GM19023 (cell line): ENCODE results near the gene PRRT1.

ENCODE experiments used
- ATAC-seq: cut with Tn5 transposase; IDR thresholded peaks from one replicate; pipeline ENCODE4 v1.9.1; 2021; ENCODE audit warnings: mild to moderate bottlenecking, moderate library complexity; ENCODE audit not compliant: unreplicated experiment

PRRT1 gene

DNA sequence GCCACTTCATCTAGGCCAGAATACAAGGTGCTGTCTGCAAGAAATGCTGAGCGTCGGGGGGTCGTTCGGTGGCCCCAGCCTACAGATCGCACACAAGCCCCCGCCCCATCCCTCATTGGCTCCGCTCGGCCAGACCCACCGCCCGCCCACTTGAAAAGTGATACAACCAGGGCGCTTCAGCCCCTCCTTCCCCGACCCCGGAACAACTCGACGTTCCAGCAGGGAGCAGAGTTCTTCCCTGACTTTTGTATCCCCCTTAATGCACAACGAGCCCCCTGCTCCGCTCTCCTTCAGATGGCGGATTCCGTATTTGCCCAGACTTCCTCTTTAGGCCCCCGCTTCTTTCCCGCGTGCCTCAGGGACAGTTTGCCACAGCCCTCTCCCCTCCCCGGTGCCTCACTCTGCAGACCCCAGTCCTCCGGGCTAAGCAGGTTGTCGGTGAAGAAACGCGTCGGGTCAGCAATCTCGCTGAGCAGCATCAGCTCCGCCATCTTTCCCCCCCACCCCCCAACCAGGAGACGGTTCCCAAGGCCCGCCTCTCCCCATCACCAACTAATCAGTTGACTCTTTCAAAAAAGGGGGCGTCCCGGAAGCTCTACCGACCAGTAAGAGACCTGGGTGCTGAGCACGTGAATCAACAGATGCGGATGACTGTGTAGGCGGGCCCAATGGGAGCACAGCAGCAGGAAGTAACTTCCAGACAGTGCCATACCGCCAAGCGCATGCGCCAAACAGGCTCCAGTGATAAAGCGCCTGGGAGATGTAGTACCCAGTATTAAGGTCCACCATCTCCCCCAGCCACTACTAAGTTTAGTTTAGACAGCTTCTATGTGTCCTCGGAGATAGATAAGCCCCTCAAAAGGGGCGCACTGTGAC, 23.8 kb downstream of the PRRT1 start, which contains the start of gene ATF6B:
ATF6B (minus strand) TSS at position 530 of the 876 bp plus-strand sequence; CDS start at position 491, 39 bp downstream.
- peak; percentile 86 for ATAC-seq

DNA sequence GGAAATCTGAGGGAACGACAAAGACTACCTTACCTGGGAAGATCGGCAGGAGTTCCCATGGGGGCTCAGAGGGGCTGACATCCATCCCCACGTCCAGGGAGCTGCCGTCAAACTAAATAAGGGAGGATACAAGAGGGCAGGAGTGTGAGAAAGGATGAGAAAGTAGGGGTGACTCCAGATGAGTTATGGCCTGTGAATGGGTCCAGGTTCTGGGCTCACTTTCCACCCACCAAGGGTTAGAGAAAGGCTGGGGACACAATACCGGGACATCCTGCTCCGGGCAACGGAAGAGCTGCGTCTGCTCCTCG, 24.4 kb downstream of the PRRT1 start:
- no peak for ATAC-seq

DNA sequence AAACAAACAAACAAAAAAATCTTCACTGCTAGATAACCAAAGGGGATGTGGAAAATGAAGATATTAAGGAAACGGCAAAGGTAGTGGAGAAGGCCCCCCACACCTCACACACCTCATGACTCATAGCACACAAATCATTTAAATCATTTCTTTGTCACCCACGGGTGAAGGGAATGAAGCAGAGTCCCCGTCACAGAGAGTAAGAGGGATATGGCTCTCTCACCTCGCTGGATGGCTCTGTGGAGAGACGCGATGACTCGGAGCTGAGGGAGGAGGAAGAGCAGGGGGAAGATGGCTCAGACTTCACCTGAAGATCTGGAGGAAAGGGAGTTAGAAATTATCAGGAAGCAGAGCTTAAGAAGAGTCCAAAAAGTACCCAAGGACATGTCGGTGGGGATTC, 24.9 kb downstream of the PRRT1 start:
- ATAC-seq = no peak

DNA sequence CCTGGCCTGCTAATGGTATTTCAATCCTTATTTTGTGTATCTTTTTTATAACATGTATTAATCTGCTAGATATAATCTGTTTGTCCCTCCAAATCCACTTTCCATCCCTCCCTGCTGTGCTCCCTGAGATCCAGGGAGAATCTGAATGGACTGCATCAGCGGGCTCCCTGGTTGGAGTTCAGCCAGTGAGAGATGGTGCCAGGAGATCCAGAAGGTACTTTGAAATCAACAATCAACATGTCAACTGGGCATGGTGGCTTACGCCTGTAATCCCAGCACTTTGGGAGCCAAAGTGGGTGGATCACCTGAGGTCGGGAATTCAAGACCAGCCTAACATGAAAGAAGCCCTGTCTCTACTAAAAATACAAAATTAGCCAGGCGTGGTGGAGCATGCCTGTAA, 28.1 kb downstream of the PRRT1 start:
- ATAC-seq = no peak

DNA sequence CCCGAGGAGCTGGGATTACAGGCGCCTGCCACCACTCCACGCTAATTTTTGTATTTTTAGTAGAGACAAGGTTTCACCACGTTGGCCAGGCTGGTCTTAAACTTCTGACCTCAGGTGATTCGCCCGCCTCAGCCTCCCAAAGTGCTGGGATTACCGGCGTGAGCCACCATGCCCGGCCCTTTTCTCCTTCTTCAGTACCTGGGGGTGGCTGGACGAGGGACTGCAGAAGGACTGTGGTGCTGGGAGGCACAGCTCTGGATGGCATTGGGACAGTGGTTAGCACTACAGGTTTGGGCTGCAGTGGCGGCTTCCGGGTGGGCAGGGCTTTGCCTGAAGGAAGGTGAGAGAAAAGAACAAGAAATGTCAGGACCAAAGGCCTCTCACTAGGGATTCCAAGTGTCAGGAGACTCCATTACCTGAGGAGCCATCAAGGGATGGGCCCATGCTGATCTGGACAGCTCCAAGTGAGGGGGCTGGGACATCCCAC, 31.1 kb downstream of the PRRT1 start:
- no peak for ATAC-seq

DNA sequence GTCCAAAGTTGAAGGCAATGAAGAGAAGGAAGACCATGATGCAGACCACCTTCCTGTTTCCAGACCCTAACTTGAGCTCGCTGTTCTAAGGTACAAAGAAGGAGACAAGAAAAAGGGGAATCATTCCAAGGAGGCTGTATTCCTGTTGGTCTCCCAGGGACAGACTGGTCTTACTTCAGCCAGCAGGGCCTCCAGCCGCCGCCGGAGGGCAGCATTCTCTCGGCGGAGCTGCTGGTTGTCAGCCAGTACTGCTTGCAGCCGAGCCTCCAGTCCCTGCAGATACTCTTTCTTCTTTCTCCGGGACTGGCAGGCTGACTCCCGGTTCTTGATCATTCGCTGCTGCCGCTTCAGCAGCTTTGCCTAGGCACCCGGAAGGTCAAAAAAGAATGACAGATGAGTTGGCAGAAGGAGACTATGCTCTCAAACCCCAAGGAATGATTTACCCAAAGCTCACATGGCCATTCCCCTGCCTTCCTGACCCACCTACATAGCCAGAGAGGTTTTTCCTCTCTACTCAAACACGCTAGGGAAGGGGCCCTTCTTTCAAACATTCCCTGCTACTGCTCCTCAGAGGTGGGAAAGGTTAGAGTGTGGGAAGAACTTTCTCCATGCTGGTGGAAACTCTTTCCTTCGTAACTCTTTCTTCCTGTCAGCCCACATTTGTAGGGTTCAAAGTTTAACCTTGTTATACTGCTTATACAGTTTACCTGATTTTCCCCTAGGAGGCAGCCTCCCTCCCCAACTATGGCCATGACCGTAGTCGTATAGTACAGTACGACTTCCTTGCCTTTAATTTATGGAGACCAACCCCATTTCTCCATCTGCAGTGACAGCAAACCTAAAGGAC, 32.7 kb downstream of the PRRT1 start:
- ATAC-seq = no peak

DNA sequence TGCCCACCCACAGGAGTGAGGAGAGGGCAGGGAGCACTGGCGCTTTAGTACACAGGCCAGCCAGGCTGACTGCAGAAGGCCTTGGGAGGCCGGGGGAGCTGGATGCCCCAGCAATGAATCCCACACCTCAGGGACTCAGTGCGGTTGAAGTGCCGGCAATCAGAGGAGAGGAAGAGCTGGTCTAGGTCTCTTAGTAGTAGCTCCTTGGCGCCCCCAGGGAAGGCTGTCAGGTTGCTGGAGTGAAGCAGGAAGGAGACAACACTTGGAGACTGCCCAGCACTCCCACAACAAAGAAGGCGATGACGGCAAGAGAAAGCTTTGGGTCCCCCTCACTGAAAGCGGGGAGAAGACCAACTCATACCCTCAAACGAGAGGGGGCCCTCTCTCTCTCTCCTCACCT, 34.3 kb downstream of the PRRT1 start:
- no peak for ATAC-seq

DNA sequence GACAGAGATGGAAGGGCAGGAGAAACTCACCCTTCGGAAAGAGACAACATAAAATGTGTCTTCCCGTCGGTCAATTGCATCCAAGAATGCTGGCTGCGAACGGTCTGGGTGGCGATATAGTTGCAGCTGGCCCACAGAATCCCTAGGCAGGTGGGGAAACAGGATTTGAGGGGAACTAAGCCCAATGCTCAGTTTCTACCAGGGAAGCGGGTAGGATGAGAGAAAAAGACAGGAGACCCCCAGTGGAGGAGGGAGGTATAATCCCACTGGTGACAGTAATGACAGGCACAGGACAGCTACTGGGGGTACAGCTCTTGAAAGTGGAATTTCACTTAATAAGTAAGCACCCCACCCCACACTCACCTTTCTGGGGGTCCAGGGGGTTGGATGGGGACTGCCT, 35.1 kb downstream of the PRRT1 start:
- no peak for ATAC-seq

DNA sequence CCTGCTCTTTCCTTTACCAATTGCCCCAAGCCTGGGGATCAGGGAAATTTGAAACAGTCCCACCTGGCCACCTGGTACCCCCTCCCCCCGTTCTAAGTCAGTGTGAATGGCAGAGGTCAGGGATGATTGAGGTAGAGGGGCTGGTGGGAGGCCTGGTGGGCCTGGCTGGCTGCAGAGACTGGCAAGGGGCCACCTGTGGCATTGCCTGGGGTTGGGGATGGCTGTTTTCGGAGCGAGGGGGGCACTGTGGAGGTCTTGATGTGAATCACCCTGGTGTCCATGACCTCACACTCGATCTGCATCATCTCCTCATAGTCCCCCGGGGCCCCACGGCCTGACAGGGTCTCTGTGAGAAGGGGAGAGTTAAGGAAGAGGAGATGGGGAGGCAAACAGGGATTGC, 36.1 kb downstream of the PRRT1 start:
- no peak for ATAC-seq

DNA sequence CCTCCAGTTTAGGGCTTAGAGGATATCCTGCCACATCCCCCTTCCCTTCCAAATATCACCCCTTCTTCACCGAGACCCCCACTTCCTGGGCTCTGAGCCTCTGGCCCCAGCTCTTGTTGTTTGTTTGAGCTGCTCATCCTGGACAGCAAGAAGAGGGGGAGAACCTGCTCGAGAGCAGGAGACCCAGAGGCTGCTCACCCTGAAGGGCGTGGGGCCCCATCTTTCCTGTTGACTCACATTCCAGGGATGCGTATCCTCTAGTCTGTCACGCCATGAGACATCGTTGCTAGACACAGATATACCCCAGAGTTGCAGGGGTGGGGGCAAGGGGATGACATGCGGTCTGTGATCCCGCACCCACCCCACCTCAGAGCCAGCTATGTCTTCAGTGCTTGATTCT, 36.9 kb downstream of the PRRT1 start:
- ATAC-seq = no peak

DNA sequence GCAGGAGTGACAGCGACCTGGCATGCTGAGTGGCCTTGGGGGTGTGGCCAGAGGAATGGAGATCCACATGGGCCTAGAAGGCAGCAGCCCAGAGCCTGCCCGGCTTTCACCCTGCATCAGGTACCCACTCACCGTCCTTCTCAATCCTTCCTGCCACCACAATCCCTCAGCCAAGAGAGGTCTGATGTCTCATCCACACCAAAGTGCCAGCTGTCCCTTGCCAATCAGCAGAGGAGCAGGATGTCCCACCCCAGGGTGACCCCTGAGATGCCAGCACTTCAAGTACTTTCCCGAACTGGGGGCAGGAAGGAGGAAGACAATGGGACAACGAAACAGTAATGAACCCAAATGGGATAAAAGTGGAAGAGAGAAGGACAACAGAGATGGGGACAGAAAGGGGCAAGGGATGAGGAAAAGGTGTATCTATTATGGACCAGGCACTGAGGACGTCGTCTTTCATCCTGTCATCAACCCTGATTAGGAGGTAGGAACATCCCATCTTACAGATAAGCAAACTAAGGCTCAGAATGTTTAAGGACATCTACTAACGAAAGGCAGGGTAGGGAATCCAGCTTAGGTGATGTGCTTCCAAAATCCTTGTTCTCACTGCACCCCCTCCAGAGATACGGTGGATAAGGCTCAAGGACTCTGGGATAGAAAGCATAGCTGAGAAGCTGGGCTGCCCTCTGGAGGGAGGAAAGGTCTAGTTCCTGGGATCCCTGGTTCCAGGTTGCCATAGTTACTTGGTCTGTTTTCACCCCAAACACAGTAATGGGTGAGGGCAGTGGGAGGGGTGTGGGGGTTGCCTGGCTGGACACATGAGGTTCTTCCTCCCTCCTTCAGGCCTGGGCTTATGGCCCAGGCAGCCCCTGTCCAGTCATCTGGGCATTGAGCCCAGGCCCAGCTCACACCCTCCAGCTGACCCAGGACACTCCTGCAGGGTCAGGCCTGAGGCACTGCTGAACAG, 38.1 kb downstream of the PRRT1 start:
- no peak for ATAC-seq

DNA sequence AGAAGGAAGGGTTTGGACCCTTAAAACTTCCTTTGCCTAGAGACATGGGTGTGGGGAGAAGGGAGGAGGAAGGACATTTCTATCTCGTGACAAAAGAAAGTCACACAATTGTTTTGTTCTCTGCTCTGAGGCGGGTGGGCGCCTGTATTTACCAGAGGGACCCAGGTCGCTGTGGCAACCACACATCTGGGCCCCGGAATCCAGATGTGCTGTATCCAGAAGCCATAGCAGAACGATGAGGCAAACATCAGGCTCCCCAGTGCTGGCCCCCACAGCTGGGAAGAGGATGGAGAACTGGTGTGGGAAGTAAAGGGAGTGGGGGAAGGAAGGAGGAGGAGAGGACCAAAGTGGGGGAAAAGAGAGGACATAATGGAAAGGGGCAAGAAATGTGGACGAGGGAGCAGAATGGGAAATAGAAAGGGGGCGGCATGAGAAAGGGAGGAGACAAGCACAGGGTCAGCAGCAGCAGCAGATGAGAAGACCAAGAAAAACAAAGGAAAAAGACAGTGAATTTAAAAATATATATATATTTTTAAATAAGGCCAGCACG, 39.2 kb downstream of the PRRT1 start:
- no peak for ATAC-seq

DNA sequence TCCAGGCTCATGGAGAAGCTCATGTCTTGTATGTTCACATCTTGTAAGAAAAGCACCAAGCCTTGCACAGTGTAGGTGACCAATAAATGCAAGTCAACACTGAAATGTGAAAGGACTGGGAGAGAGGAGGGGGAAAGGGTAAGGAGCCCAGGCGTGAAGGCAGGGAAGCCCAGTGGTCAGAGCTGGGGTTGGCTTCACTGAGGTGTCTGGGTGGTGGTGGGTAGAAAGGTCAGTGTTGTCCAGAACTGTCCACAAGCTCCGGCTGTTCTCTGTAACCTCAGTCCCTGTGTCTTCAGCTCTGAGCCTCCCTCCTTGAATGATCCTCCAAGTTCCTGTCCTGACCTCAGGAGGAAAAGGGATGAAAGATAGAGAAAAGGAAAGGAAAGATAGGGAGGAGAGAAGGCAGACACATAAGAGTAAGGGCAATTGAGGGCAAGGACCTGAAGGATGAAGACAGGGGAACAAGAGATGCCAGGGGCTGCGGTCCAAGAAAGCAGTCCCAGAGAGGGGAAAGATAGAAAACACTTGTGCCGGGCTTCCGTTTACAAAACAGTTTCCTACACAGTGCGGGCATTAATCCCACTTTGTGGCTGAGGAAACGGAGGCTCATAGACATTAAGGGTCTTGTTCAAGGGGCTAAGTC, 40.2 kb downstream of the PRRT1 start:
- no peak for ATAC-seq

DNA sequence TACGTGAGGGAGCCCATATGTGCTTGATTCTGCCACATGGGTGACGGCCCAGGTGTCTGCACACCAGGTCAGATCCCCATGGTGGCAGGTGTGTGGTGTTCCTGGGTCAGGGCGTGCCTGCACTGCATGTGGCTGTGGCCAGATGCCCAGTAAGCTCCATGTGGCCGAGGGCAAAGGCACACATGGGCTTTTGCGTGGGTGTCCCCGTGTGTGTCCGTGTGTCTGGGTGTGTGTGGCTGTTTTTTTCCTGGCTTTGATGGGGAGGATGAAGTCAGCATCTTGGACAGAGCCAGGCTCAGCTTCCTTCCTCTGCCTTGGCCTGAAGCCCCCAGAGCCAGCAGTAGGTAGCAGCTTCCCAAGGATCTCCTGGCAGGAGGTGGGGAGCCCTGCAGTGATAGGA, 41.1 kb downstream of the PRRT1 start:
- no peak for ATAC-seq

DNA sequence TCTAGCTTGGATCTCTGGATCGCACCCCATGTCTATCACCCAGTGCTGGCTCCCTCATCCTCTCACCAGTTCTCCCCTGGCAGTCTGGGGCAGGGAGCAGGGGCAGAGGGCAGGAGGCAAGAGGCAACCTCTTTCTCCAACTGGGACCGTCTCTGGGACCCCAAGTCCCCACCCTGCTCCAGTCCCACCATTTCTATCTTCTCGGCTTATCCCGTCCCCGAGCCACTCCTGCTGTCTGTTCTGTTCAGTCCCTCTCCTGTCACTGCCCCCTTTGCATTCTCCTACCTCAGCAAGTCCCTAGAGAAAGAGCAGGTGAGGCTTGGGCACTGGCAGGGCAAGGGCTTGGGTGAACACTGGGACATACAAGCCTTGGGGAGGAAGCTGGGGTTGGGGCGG, 42.0 kb downstream of the PRRT1 start:
- ATAC-seq = no peak

DNA sequence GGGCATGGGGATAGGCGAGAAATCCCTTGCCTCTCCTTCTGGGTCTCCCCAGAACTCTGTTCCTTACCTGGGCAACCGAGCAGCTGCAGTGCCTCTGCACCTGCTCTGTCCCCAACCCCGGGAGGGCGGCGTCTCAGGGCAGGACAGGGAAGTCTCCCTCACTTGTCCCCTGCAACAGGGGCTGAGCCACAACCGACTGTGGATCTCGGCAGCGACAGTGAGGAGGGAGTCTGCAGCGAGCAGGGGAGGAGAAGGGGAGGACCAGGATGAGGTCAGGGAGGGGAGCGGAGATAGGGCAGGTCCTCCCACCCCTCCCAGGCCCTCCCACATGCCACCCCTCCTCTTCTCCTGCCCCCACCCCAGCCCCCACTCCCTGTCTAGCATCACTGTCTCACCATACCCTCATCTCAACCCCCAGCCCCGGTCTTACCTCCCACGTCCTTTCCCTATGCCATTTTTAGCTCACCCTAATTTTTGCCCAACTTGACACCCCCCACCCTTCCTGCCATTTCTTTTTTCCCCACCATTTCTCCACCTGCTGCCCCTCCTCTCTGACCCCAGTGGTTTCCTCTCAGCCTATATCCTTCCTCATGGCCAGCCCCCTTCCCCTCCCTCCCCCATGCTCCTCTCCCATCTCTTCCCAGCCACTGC, 42.5 kb downstream of the PRRT1 start, which contains the start of gene TNXB:
TNXB (minus strand) TSS at position 225 of the 651 bp plus-strand sequence. CDS start 11,140 bp downstream, outside the sequence.
- ATAC-seq = no peak

DNA sequence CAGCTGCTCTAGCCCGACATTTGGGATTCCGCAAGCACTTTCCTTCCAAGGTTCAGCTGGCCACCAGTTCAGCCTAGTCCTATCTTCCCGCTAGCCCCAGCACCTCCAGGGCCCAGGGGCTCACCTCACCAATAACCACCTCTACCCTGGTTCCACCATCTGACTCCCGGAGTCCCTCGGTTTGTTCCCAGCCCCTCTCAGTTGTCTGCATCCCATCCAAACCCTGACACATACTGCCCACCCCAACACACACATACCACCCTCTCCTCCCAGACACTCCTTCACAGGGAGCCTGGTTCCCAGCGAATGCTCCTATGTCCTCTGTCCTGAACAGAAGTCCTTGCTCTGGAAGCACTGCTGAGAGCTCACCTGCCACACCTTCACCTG, 43.0 kb downstream of the PRRT1 start:
- no peak for ATAC-seq

DNA sequence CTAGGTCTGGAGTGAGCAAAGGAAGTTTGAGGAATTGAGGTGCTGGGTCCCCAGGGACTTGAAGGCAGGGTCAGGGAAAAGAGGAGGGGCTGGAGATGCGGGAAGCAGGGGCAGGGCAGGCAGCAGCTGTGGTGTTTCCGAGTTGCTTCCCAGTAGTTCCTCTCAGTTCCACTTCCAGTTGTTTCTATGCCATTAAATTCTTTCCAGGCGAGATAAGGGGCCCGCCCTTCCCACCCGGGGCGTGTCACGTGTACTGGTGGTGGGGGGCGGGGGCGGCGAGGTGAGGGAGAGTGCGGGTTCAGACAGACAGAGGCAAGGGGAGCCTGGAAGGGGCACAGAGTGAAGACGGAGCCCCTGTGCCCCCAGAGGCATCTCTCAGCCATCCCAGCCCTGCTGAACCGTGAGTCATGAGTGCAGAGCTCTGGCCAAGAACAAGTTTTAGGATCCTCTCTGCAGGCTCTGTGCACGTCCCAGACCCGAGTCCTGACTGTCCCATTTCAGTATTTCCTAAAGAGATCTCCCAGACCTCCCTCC, 43.6 kb downstream of the PRRT1 start:
- ATAC-seq = no peak

DNA sequence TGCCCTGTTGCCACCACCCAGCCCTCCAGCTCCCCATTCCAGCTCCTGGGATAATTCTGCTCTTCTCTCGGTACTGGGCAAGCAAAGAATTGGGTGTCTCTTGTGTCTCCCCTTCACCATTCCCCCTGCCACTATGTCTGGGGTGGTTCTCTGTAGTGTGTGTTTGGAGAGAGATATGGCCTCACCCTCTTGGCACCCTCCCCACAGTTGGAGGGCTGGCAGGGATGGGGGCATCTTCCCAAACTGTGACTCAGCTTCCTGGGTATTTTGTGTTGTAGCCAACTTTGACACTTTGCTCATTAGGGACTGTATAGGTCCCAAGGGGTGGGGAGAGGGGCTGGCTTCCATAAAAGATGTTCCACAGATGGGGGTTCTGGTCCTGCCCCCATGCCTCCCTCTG, 44.3 kb downstream of the PRRT1 start:
- no peak for ATAC-seq
